Measurements from ENCODE around the gene SNRPD2. TPM values are rescaled to one million over a fixed set of nuclear protein-coding genes. Genes with fewer than 3 reads are reported as not detected.

The SNRPD2 gene
- total RNA-seq, 4 donors from 2014 or later, result 136 to 167 (median 144) TPM

DNA sequence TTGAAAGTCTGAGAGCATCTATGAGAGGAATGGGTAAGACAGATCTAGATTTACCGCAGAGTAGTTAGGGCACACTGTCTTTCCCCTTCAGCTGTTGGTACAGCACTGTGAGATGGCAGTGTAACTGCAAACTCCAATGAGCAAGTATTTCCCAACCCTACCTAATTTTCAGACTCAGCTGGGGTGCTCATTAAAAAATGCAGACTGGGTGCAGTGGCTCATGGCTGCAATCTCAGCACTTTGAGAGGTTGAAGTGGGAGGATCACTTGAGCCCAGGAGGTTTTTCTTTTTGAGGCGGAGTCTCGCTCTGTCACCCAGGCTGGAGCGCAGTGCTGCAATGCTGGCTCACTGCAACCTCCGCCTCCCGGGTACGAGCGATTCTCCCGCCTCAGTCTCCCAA is 13.4 kb upstream of the SNRPD2 start:
- TF ChIP-seq CTCF (IDR thresholded peaks at IDR 0.05 in 4 of 5, conservative IDR thresholded peaks at IDR 0.05 in 1 of 5) (no peak), POLR2A (IDR thresholded peaks at IDR 0.05) (no peak)
- ATAC-seq, result no peak
- Histone ChIP-seq H3K4me1 (peaks cover 5 to 9% of the 10 kb centered on the region in 2 donors), H3K4me3 (no peak overlapping the region), H3K27me3 (no peaks in the 10 kb centered on the region), H3K9me3 (no peaks in the 10 kb centered on the region), H3K27ac (no peak overlapping the region), H3K36me3 (peaks cover 0 to 7% of the 10 kb centered on the region in 2 donors)
- intact Hi-C loops (cut with DNase I; ENCODE audit: low total_unique reads), result no loop called here
- in situ Hi-C loops (cut with MboI; ENCODE audit: low sequenced_read_pairs in 4 of 4), result no loop called here
- DNase-seq, result no peak

- H3K27ac ChIP-seq, result no peak overlapping the region
- H3K4me3 ChIP-seq, result no peak overlapping the region
- no peak for TF ChIP-seq CTCF (IDR thresholded peaks at IDR 0.05 in 4 of 5, conservative IDR thresholded peaks at IDR 0.05 in 1 of 5)
- TF ChIP-seq POLR2A (IDR thresholded peaks at IDR 0.05), result no peak
- no peaks in the 10 kb centered on the region for H3K9me3 ChIP-seq
- intact Hi-C loops (cut with DNase I; ENCODE audit: low total_unique reads) (no loop called here), in situ Hi-C loops (cut with MboI; ENCODE audit: low sequenced_read_pairs in 4 of 4) (no loop called here)
- H3K27me3 ChIP-seq, result no peaks in the 10 kb centered on the region
- H3K4me1 ChIP-seq, result peaks cover under 1 to 1% of the 10 kb centered on the region in 2 donors
- H3K36me3 ChIP-seq, result peaks cover 0 to 8% of the 10 kb centered on the region in 2 donors
- ATAC-seq (no peak), DNase-seq (no peak)
These were observed 9.9 kb upstream of the SNRPD2 start for GRCh38 chr19:45701676-45702075.

GRCh38 chr19:45693106-45693788 is 1.5 kb upstream of the SNRPD2 start:
- ATAC-seq (no peak), DNase-seq (peak in 1 of 2 donors; percentile 66)
- Histone ChIP-seq H3K4me3 (peak overlapping the region; percentile 77 to 97 (median 86)), H3K36me3 (peaks cover 0 to 15% of the 10 kb centered on the region in 2 donors), H3K9me3 (no peaks in the 10 kb centered on the region), H3K27ac (peak overlapping the region; percentile 90 to 96 (median 94)), H3K27me3 (no peaks in the 10 kb centered on the region), H3K4me1 (peaks cover 8 to 16% of the 10 kb centered on the region in 2 donors)
- in situ Hi-C loops (cut with MboI; ENCODE audit: low sequenced_read_pairs in 4 of 4) (no loop called here), intact Hi-C loops (cut with DNase I; ENCODE audit: low total_unique reads) (loop anchor here (1.0 kb wide), 1 partner anchor 37 kb away; the partner anchor contains the start of gene FBXO46)
- TF ChIP-seq POLR2A (IDR thresholded peaks at IDR 0.05) (no peak), CTCF (IDR thresholded peaks at IDR 0.05 in 4 of 5, conservative IDR thresholded peaks at IDR 0.05 in 1 of 5) (peak; percentile 75 to 93 (median 86))

DNA sequence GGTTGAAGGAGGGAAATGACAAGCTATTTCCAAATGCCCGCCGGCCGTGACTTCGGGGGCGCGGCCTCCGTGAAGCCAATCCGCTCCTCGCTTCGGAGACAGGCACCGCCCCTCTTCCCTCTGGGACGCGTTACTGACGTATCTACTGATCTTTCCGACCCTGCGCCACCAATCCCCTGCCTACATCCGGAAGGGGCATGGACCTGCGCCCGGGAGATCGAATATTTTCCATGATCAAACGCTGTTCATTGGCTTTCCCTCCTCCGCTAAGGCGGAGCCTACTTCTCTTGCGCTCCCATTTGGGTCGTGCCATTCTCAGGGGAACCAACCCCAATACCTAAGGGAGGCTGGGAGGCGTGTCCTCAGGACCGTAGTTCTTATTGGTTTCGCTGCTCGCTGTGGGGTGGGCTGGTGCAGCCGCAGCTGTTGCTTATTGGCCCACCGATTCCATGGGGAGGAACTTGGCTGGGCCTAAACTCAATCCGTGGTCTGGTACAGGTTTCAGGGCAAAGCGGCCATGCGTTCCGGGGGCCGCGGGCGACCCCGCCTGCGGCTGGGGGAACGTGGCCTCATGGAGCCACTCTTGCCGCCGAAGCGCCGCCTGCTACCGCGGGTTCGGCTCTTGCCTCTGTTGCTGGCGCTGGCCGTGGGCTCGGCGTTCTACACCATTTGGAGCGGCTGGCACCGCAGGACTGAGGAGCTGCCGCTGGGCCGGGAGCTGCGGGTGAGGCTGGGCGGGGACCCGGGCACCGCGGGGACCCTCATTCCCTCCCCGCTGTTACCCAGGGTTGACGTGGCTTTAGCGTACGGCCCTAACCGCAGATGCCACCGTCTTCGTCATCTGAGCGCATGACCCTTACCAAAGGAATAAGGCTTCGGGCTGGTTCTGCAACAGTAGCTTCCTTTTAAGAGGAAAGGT is 693 bp upstream of the SNRPD2 start, which contains the start of gene QPCTL:
Gene QPCTL, plus strand, starts transcription at position 480 of the 919 bp plus-strand sequence. Its CDS starts 38 bp downstream, at position 518.
- H3K4me1 ChIP-seq, result peaks cover 8 to 16% of the 10 kb centered on the region in 2 donors
- peak within 1 kb of the TSS; percentile 90 to 96 (median 94) for H3K27ac ChIP-seq
- no peaks in the 10 kb centered on the region for H3K27me3 ChIP-seq
- intact Hi-C loops (cut with DNase I; ENCODE audit: low total_unique reads), result loop anchor here (1.0 kb wide), 3 partner anchors 25 to 77 kb away; partner anchors contain the start of genes FBXO46 and SIX5
- in situ Hi-C loops (cut with MboI; ENCODE audit: low sequenced_read_pairs in 4 of 4), result no loop called here
- ATAC-seq, result peak; percentile 92 to 94
- H3K36me3 ChIP-seq, result peaks cover 0 to 23% of the 10 kb centered on the region in 2 donors
- peak; percentile 72 to 81 for TF ChIP-seq POLR2A (IDR thresholded peaks at IDR 0.05)
- TF ChIP-seq CTCF (IDR thresholded peaks at IDR 0.05 in 4 of 5, conservative IDR thresholded peaks at IDR 0.05 in 1 of 5), result no peak
- peak within 1 kb of the TSS; percentile 77 to 97 (median 86) for H3K4me3 ChIP-seq
- DNase-seq, result peak; percentile 96 to 97
- no peaks in the 10 kb centered on the region for H3K9me3 ChIP-seq
